GM12801 (cell line): ENCODE results near the gene VWA2.

Experiments used
- CTCF ChIP-seq: IDR thresholded peaks from one replicate; pipeline ENCODE4 v1.5.1; 2011; ENCODE audit warnings: control low read depth; ENCODE audit not compliant: insufficient read length; ENCODE audit errors: extremely low read depth

The VWA2 gene

DNA sequence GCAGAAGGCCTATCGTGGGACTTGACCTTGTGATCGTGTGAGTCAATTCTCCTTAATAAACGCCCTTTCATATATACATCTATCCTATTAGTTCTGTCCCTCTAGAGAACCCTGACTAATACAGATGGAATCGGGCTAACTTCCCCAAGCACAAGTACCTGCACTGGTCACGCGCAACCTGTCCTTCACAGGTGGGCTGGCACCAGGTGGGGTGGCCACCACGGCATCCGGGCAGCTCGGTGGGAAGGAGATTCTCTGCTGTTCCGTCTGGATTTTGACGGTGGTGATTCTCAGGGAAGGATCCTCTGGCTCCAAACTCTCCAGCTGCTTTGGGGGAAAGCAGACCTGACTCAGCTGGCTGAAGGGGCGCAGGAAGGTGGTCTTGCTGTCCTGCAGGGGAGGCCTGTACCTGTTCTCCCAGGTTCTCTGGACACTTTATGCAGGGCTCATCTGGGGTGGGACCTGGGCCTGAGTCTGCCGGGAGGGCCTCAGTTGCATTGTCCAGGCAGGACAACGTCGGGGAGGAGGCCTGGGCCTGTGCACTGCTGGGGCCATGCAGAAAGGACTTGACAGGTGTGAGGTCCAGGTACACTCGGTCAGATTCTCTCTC, 61.1 kb downstream of the VWA2 start:
- no peak for TF ChIP-seq CTCF

GRCh38 chr10:114301177-114301576, 62.1 kb downstream of the VWA2 start:
- TF ChIP-seq CTCF = no peak

- no peak for TF ChIP-seq CTCF
Observed at GRCh38 chr10:114301951-114302710, 63.1 kb downstream of the VWA2 start.

GRCh38 chr10:114303556-114303955, 64.5 kb downstream of the VWA2 start:
- TF ChIP-seq CTCF = no peak

GRCh38 chr10:114304017-114304570, 65.0 kb downstream of the VWA2 start:
- no peak for TF ChIP-seq CTCF

DNA sequence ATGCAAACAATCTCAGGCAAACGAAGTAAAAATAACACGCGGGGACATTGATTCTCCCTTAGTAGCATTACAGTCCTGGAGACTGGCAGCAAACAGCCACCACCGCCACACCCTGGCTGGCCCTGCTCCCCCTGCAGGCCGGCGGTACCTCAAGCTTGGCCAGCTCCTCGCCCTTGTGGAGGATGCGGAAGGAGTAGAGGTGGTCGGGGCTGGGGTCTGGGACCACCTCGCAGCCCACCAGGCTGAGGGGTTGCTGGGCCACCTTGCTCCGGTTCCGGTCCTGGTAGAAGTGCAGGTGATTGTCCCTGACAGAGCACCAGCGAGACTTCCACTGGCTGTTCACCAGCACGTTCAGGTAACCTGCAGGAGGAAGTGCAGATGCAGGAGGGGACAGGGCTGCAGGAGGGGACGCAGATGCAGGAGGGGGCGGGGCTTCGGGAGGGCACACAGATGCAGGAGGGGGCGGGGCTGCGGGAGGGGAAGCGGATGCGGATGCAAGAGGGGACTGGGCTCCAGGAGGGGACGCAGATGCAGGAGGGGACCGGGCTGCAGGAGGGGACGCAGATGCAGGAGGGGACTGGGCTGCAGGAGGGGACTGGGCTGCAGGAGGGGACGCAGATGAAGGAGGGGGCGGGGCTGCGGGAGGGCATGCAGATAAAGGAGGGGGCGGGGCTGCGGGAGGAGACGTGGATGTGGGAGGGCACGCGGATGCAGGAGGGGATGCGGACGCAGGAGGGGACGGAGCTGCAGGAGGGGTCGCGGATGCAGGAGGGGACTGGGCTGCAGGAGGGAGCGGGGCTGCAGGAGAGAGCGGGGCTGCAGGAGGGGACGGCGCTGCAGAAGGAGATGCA, 65.7 kb downstream of the VWA2 start:
- no peak for TF ChIP-seq CTCF

GRCh38 chr10:114305521-114305925, 66.5 kb downstream of the VWA2 start:
- no peak for TF ChIP-seq CTCF
